ENCODE measurements around the gene FAS.

Gene FAS

GRCh38 chr10:88989824-88990383, 694 bp upstream of the FAS start:
- Histone ChIP-seq H3K4me3 (ENCODE audit: low read depth in 1 of 5, low read length in 5 of 5) (peak overlapping the region; percentile 81 to 95 (median 92)), H3K4me1 (ENCODE audit: control insufficient read depth in 5 of 5, insufficient read depth in 5 of 5, low read length in 5 of 5) (peaks cover 0 to 33% (median 30%) of the 10 kb centered on the region in 5 donors), H3K27ac (ENCODE audit: low read depth, low read length) (peak overlapping the region; percentile 97)

GRCh38 chr10:88991161-88991898, 732 bp downstream of the FAS start:
- peaks cover 0 to 33% (median 32%) of the 10 kb centered on the region in 5 donors for H3K4me1 ChIP-seq (ENCODE audit: control insufficient read depth in 5 of 5, insufficient read depth in 5 of 5, low read length in 5 of 5)
- no peaks in the 10 kb centered on the region for H3K27me3 ChIP-seq (ENCODE audit: control insufficient read depth in 5 of 5, insufficient read depth in 4 of 5, low read length in 5 of 5)
- H3K27ac ChIP-seq (ENCODE audit: low read depth, low read length): peak overlapping the region; percentile 97
- no peaks in the 10 kb centered on the region for H3K36me3 ChIP-seq (ENCODE audit: control insufficient read depth in 5 of 5, insufficient read depth in 5 of 5, low read length in 5 of 5)
- H3K9me3 ChIP-seq (ENCODE audit: control insufficient read depth in 5 of 5, low read length in 5 of 5): peaks cover 0 to 3% (median 0%) of the 10 kb centered on the region in 5 donors
- H3K9ac ChIP-seq (ENCODE audit: low read length in 5 of 5): peak overlapping the region; percentile 85 to 94 (median 91)
- peak overlapping the region; percentile 81 to 95 (median 92) for H3K4me3 ChIP-seq (ENCODE audit: low read depth in 1 of 5, low read length in 5 of 5)

More at GRCh38 chr10:88989824-88990383, 694 bp upstream of the FAS start:
- no peaks in the 10 kb centered on the region for H3K36me3 ChIP-seq (ENCODE audit: control insufficient read depth in 5 of 5, insufficient read depth in 5 of 5, low read length in 5 of 5)
- H3K9me3 ChIP-seq (ENCODE audit: control insufficient read depth in 5 of 5, low read length in 5 of 5): peaks cover 0 to 3% (median 0%) of the 10 kb centered on the region in 5 donors
- no peaks in the 10 kb centered on the region for H3K27me3 ChIP-seq (ENCODE audit: control insufficient read depth in 5 of 5, insufficient read depth in 4 of 5, low read length in 5 of 5)
- H3K9ac ChIP-seq (ENCODE audit: low read length in 5 of 5): peak overlapping the region; percentile 76 to 92 (median 86)

- Histone ChIP-seq H3K4me1 (ENCODE audit: control insufficient read depth in 5 of 5, insufficient read depth in 5 of 5, low read length in 5 of 5) (peaks cover 0 to 35% (median 31%) of the 10 kb centered on the region in 5 donors), H3K9me3 (ENCODE audit: control insufficient read depth in 5 of 5, low read length in 5 of 5) (no peaks in the 10 kb centered on the region), H3K36me3 (ENCODE audit: control insufficient read depth in 5 of 5, insufficient read depth in 5 of 5, low read length in 5 of 5) (no peaks in the 10 kb centered on the region), H3K27me3 (ENCODE audit: control insufficient read depth in 5 of 5, insufficient read depth in 4 of 5, low read length in 5 of 5) (no peaks in the 10 kb centered on the region), H3K4me3 (ENCODE audit: low read depth in 1 of 5, low read length in 5 of 5) (peak overlapping the region; percentile 81 to 95 (median 92)), H3K9ac (ENCODE audit: low read length in 5 of 5) (peak overlapping the region; percentile 85 to 94 (median 91)), H3K27ac (ENCODE audit: low read depth, low read length) (peak overlapping the region; percentile 97)
These were observed 1.3 kb downstream of the FAS start for GRCh38 chr10:88991899-88992320.

- Histone ChIP-seq H3K4me1 (ENCODE audit: control insufficient read depth in 5 of 5, insufficient read depth in 5 of 5, low read length in 5 of 5) (peaks cover 0 to 35% (median 31%) of the 10 kb centered on the region in 5 donors), H3K9ac (ENCODE audit: low read length in 5 of 5) (peak overlapping the region in 1 of 5 donors; percentile 40), H3K36me3 (ENCODE audit: control insufficient read depth in 5 of 5, insufficient read depth in 5 of 5, low read length in 5 of 5) (no peaks in the 10 kb centered on the region), H3K27ac (ENCODE audit: low read depth, low read length) (peak overlapping the region; percentile 62), H3K4me3 (ENCODE audit: low read depth in 1 of 5, low read length in 5 of 5) (peak overlapping the region; percentile 31 to 93 (median 59)), H3K9me3 (ENCODE audit: control insufficient read depth in 5 of 5, low read length in 5 of 5) (no peaks in the 10 kb centered on the region), H3K27me3 (ENCODE audit: control insufficient read depth in 5 of 5, insufficient read depth in 4 of 5, low read length in 5 of 5) (no peaks in the 10 kb centered on the region)
These were observed 2.4 kb downstream of the FAS start for GRCh38 chr10:88992921-88993524.

GRCh38 chr10:88994019-88994418, 3.4 kb downstream of the FAS start:
- H3K27me3 ChIP-seq (ENCODE audit: control insufficient read depth in 5 of 5, insufficient read depth in 4 of 5, low read length in 5 of 5): no peaks in the 10 kb centered on the region
- no peaks in the 10 kb centered on the region for H3K36me3 ChIP-seq (ENCODE audit: control insufficient read depth in 5 of 5, insufficient read depth in 5 of 5, low read length in 5 of 5)
- no peaks in the 10 kb centered on the region for H3K9me3 ChIP-seq (ENCODE audit: control insufficient read depth in 5 of 5, low read length in 5 of 5)
- H3K27ac ChIP-seq (ENCODE audit: low read depth, low read length): peak overlapping the region; percentile 62
- peak overlapping the region in 3 of 5 donors; percentile 16 to 92 (median 25) for H3K4me3 ChIP-seq (ENCODE audit: low read depth in 1 of 5, low read length in 5 of 5)
- peaks cover 0 to 35% (median 31%) of the 10 kb centered on the region in 5 donors for H3K4me1 ChIP-seq (ENCODE audit: control insufficient read depth in 5 of 5, insufficient read depth in 5 of 5, low read length in 5 of 5)
- H3K9ac ChIP-seq (ENCODE audit: low read length in 5 of 5): peak overlapping the region in 1 of 5 donors; percentile 17

GRCh38 chr10:88995156-88995876, 4.7 kb downstream of the FAS start:
- H3K27ac ChIP-seq (ENCODE audit: low read depth, low read length): no peak overlapping the region
- peaks cover 0 to 24% (median 22%) of the 10 kb centered on the region in 5 donors for H3K4me1 ChIP-seq (ENCODE audit: control insufficient read depth in 5 of 5, insufficient read depth in 5 of 5, low read length in 5 of 5)
- no peaks in the 10 kb centered on the region for H3K27me3 ChIP-seq (ENCODE audit: control insufficient read depth in 5 of 5, insufficient read depth in 4 of 5, low read length in 5 of 5)
- H3K9ac ChIP-seq (ENCODE audit: low read length in 5 of 5): no peak overlapping the region
- no peaks in the 10 kb centered on the region for H3K36me3 ChIP-seq (ENCODE audit: control insufficient read depth in 5 of 5, insufficient read depth in 5 of 5, low read length in 5 of 5)
- H3K4me3 ChIP-seq (ENCODE audit: low read depth in 1 of 5, low read length in 5 of 5): peak overlapping the region in 1 of 5 donors; percentile 4
- no peaks in the 10 kb centered on the region for H3K9me3 ChIP-seq (ENCODE audit: control insufficient read depth in 5 of 5, low read length in 5 of 5)

GRCh38 chr10:88996927-88997326, 6.3 kb downstream of the FAS start:
- H3K27ac ChIP-seq (ENCODE audit: low read depth, low read length): no peak overlapping the region
- no peak overlapping the region for H3K9ac ChIP-seq (ENCODE audit: low read length in 5 of 5)
- H3K4me1 ChIP-seq (ENCODE audit: control insufficient read depth in 5 of 5, insufficient read depth in 5 of 5, low read length in 5 of 5): peaks cover 0 to 27% (median 14%) of the 10 kb centered on the region in 5 donors
- H3K9me3 ChIP-seq (ENCODE audit: control insufficient read depth in 5 of 5, low read length in 5 of 5): no peaks in the 10 kb centered on the region
- no peak overlapping the region for H3K4me3 ChIP-seq (ENCODE audit: low read depth in 1 of 5, low read length in 5 of 5)
- no peaks in the 10 kb centered on the region for H3K36me3 ChIP-seq (ENCODE audit: control insufficient read depth in 5 of 5, insufficient read depth in 5 of 5, low read length in 5 of 5)
- peaks cover 0 to 2% (median 0%) of the 10 kb centered on the region in 5 donors for H3K27me3 ChIP-seq (ENCODE audit: control insufficient read depth in 5 of 5, insufficient read depth in 4 of 5, low read length in 5 of 5)

GRCh38 chr10:88999625-89000024, 9.0 kb downstream of the FAS start:
- H3K27me3 ChIP-seq (ENCODE audit: control insufficient read depth in 5 of 5, insufficient read depth in 4 of 5, low read length in 5 of 5): peaks cover 0 to 2% (median 0%) of the 10 kb centered on the region in 5 donors
- peaks cover 0 to 15% (median 6%) of the 10 kb centered on the region in 5 donors for H3K4me1 ChIP-seq (ENCODE audit: control insufficient read depth in 5 of 5, insufficient read depth in 5 of 5, low read length in 5 of 5)
- H3K36me3 ChIP-seq (ENCODE audit: control insufficient read depth in 5 of 5, insufficient read depth in 5 of 5, low read length in 5 of 5): peaks cover 2 to 10% (median 4%) of the 10 kb centered on the region in 5 donors
- no peak overlapping the region for H3K4me3 ChIP-seq (ENCODE audit: low read depth in 1 of 5, low read length in 5 of 5)
- H3K27ac ChIP-seq (ENCODE audit: low read depth, low read length): peak overlapping the region; percentile 22
- H3K9ac ChIP-seq (ENCODE audit: low read length in 5 of 5): peak overlapping the region in 1 of 5 donors; percentile 16
- H3K9me3 ChIP-seq (ENCODE audit: control insufficient read depth in 5 of 5, low read length in 5 of 5): no peaks in the 10 kb centered on the region

GRCh38 chr10:89001024-89001728, 10.6 kb downstream of the FAS start:
- Histone ChIP-seq H3K4me3 (ENCODE audit: low read depth in 1 of 5, low read length in 5 of 5) (no peak overlapping the region), H3K36me3 (ENCODE audit: control insufficient read depth in 5 of 5, insufficient read depth in 5 of 5, low read length in 5 of 5) (peaks cover 2 to 10% (median 4%) of the 10 kb centered on the region in 5 donors), H3K9me3 (ENCODE audit: control insufficient read depth in 5 of 5, low read length in 5 of 5) (no peaks in the 10 kb centered on the region), H3K4me1 (ENCODE audit: control insufficient read depth in 5 of 5, insufficient read depth in 5 of 5, low read length in 5 of 5) (peaks cover 0 to 13% (median 6%) of the 10 kb centered on the region in 5 donors), H3K27me3 (ENCODE audit: control insufficient read depth in 5 of 5, insufficient read depth in 4 of 5, low read length in 5 of 5) (peaks cover 0 to 2% (median 0%) of the 10 kb centered on the region in 5 donors), H3K27ac (ENCODE audit: low read depth, low read length) (no peak overlapping the region), H3K9ac (ENCODE audit: low read length in 5 of 5) (no peak overlapping the region)

All from subcutaneous abdominal adipose tissue (tissue), 5 donors.